Stimulated activated CD4-positive, alpha-beta T cell treated with anti-CD3 and anti-CD28 coated beads, Interleukin-1b, Interleukin-23, amount 100 ng/mL, for 24 hours (primary cell): ENCODE measurements around the gene SDK1.

Experiments
- DNase-seq, 4 experiments: peaks; one replicate each; pipeline ENCODE4 v3.0.0-alpha.2; 2020; ENCODE audit warnings: low read depth in 4 of 4, low spot score in 1 of 4

SDK1 gene

DNA sequence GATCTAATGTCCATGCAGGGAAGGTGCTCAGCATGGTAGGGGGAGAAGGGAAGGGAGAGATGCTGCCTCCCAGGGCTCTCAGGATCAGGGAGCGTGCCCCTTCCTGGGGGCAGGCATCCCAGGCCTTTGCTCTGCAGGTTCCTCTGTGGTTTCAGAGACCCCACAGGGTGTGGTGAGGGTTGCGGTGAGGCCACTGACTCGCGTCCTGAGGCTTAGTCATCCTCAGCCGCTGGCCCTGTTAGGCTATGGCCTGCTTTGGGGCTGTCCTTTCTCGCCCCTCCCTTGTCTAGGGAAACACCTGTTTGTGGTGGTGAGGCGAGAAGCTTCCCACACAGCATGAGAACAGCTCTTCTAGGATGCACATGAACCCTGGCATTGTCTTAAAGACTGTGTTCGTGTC, 822.8 kb downstream of the SDK1 start:
- DNase-seq, result no peak

DNA sequence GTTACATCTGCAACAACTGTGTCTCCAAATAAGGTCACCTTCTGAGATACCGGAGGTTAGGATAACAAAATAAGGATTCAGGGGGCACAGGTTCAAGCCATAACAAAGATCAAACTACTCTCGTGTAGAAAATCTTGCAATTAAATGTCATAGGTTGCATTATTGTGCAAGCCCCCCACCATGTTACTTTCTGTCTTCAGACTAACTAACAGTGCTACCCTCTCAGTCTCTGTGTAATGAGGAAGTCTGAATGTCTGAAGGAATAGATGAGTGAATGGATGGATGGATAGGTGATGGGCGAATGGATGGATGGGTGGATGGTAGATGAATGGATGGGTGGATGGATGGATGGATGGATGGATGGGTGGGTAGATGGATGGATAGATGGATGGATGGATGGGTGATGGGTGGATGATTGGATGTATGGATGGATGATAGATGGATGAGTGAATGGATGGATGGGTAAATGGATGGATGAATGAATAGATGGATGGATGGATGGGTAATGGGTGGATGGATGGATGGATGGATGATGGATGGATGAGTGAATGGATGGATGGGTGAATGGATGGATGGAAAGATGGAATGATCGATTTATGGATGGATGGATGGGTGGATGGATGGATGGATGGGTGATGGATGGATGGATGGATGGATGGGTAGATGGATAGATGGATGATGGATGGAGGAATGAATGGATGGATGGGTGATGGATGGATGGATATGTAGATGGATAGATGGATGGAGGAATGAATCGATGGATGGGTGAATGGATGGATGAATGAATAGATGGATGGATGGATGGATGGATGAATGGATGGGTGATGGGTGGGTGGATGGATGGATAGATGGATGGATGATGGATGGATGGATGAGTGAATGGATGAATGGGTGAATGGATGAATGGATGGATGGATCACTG, 823.8 kb downstream of the SDK1 start:
- DNase-seq, result no peak

DNA sequence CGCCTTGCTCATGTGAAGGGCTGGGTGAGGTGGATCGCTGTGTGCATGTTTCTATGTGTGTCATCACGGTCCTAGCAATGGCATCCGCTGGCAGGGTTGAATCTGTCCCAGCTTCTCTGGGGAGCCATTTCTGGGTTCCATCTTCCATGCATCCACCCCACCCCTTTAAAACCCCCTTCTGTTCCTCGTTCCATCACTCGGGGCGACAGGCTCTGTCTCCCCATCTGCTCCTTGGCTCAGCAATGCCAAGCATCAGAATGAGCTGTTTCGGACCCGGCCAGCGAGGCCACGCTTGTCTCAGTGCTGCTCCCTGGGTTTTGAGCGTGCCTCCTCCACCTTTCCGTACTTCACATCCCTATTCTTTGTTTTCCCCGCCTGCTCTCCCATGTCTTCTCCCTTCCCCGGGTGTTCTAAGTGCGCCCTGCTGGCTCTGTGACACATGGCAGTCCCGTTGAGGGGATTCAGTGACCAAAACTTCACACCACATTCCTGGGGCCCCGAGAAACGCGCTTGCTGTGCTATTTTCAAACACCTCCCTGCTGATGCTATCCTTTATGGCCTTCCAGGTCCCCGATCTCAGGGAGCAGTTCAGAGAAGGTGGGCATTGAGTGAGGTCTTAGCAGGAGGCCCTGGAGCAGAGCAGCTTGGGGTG, 827.0 kb downstream of the SDK1 start:
- no peak for DNase-seq

DNA sequence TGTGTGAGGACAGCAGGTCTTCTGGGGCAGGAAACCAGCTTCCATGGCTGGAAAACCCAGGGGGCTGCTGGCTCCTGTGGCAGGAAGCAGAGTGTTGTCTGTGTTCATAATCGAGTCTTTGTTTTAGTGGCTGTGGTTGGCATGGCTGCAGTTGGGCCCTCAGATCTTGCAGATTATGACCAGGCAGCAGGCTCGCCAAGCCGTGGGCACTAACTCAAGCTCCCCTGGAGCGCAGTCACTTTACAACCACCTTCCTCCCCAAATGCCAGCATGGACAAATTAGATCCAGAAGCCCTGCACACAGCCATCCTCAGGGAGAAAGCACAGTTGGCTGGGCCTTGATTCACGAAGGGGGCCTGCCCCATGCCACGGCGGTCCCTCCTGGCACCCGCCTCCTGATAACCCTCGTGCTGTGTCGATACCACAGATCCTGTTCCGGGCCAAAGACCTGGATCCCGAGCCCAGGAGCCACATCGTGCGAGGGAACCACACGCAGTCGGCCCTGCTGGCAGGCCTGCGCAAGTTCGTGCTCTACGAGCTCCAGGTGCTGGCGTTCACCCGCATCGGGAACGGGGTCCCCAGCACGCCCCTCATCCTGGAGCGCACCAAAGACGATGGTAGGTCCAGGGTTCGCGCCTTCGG, 828.5 kb downstream of the SDK1 start:
- no peak for DNase-seq

DNA sequence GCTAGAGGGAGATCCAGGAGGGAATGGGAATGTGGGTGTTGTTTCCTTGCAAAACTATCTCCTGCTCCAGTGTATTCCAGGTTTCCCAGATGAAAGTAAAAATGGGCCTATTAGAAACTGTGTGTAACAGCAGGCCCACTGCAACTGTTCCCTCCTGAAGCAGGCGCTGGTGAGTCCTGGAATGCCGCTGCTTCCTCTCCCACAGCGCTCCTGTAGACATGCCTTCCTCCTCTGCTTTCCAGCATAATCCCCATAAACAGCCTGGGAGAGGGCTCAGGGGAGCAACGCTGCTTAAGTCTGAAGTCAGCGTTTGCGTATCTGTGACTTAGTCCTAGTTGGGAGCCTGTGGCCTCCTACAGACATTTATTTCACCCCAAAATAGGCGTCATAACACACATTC, 830.0 kb downstream of the SDK1 start:
- DNase-seq, result no peak

DNA sequence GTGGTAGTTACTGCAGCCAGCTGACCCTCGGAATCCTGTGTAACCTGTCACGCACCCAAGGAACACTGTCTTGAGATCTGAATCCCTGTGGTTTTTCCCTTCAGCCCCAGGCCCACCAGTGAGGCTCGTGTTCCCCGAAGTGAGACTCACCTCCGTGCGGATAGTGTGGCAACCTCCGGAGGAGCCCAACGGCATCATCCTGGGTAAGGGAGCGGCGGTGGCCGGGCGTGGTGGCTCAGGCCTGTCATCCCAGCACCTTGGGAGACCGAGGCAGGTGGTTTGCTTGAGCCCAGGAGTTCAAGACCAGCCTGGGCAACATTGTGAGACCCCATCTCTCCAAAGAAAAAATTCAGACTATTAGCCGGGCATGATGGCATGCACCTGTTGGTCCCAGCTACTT, 831.2 kb downstream of the SDK1 start:
- DNase-seq, result no peak

DNA sequence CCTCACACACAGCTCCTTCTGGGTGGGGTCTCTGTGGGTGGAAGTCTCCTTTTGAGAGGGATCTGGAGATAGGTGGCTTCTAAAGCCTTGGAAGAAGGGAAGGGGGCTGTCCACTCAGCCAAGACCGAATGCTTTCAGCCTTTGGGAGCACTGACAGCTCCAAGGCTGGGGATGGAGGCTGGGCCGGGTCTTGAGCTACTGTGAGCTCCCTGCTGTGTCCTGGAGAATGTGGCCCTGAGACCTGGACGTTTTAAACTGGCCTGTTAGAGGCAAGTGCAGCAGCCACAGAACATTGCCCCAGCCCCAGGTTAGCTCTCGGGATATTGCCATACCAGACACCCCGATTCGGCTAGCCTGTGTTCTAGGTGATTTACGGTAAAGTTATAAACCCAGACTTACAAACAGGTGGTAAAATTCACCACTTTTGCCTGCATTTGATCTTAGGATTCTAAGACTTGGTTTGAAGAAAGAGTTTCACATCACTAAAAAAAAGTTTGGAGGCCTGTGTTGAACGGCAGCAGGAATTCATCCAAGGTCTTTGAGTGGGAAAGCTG, 832.5 kb downstream of the SDK1 start:
- no peak for DNase-seq

DNA sequence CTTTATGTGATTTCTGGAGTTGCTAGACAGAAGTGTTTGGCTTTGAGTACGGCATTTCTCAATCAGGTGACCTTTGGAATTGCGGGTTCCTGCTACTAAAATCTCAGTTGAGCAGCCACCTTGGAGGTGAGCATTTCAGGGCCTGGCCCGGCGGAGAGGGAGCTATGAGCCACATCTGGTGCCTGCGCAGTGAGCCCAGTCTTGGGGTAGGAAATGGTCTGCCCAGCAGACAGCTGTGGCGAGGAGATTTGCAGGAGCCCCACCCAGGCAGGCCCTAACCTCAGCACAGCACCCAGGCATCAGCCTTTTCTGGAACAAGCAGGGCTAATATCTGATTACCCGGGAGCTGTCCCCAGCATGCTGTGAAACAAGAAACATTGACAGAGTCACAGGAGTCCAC, 833.2 kb downstream of the SDK1 start:
- DNase-seq, result no peak

DNA sequence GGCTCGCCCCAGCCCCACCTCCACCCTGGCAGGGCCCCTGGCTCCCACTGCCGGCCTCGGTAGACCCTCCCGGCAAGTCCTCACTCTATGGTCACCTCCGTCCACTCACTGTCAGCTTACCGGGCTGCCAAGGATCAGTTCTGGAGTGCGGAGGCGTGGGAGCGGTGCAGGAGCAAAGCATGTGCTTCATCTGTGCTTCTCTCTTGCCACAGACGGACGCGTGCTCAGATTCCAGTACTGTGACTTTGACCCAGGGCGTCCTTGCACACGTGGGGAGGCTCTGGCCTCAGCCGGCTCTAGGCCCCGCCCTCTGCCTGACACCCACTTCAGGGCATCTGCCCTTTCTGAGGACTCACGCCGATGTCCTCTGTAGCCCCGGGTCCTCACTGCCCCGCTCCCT, 833.6 kb downstream of the SDK1 start:
- no peak for DNase-seq

DNA sequence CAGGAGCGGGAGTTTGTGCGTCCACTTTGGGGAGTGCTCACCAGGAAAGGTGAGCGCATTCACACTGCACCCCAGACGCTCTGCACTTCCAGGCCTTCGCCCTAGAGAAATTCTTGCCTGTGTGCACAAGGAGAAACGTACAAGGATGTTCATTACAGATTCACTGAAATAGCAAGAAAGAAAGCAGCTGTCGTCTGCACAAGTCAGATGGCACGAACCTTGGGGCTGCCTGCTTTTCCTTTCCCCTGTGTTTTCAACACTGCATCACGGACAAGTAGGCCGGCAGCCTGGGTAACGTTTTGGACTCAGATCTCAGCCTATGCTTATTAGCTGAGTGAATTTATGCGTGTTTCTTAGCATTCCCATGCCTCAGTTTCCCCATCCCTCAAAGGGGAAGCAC, 834.2 kb downstream of the SDK1 start:
- no peak for DNase-seq

DNA sequence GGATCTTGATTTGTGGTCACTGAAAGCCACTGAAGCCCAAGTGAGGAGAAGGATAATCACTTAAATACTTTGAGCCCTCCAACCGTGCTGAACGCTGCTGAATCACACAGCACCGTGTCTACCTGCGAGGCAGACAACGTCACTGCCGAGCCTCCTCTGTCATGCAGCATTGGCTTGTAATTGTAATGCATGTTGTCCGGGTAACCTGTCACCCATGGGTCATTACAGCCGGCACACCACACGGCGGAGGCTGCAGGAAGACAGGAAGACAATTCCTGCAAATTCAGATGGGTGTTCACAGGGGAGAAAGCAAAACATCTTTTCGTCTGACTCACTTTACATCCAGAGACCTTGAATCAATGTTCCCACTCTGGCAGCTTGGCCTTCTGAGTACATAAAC, 835.0 kb downstream of the SDK1 start:
- DNase-seq, result no peak

DNA sequence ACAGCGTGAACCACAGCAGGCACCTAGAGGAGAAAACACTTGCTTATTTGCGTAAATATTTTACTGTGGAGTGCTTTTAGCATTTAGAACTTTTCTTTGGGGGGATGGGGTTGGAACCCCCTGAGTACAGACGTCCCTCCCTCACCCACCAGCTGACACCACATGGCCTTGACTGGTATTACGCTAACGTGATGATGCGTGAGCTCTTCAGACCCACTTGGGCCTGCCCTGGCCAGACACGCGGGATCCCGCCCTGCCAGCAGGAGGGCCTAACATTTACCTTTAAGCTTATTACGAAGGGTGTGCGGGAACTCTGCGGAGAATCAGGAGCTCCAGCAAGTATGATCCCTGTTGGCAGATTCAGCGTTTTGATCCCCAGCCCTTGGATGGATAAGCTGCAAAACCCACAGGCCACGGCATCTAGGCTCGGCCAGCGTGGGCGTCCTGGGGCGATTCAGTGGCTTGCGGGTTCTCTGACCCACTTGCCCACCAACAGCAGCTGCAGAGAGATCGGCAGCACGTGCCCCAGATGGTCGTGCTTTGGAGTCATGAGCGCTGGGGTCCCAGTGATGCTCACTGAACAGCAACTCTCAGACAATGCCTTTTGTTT, 835.6 kb downstream of the SDK1 start:
- no peak for DNase-seq

DNA sequence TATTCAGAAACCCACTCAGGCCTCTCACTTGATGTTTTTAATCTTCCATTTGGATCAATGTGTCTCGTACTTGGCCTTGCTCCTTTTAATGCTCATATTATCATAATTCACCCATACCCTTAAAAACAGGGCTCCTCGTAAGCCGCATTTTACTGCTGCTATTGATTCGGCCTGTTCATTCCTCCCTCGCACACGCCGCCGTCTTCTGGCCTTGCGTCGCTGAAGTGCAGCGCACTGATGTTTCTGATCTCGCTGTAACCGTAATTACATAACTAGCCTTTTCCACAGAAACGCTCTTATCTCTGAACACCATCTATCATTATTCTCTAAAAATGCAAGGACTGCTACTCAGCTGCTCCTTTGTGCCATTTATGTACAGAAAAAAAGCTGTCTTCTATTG, 836.5 kb downstream of the SDK1 start:
- no peak for DNase-seq

DNA sequence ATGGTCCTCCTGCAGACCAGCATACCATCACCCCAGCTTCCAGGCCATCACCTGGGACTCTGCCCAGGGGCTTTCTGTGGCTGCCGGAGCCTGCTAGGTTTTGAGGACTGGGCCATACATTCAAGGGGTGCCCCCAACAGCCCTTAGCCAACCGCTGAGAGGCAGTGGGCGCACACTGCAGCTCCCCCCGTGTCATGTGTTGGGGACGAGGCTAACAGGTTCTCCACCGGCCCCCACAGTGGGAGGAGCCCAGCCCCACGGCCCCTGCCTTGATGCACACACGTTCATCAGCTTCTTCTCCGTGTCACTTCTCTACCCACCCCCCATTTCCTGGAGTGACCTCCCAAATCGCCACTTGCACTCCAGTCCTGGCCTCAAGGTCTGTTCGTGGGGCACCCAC, 837.8 kb downstream of the SDK1 start:
- DNase-seq, result no peak

DNA sequence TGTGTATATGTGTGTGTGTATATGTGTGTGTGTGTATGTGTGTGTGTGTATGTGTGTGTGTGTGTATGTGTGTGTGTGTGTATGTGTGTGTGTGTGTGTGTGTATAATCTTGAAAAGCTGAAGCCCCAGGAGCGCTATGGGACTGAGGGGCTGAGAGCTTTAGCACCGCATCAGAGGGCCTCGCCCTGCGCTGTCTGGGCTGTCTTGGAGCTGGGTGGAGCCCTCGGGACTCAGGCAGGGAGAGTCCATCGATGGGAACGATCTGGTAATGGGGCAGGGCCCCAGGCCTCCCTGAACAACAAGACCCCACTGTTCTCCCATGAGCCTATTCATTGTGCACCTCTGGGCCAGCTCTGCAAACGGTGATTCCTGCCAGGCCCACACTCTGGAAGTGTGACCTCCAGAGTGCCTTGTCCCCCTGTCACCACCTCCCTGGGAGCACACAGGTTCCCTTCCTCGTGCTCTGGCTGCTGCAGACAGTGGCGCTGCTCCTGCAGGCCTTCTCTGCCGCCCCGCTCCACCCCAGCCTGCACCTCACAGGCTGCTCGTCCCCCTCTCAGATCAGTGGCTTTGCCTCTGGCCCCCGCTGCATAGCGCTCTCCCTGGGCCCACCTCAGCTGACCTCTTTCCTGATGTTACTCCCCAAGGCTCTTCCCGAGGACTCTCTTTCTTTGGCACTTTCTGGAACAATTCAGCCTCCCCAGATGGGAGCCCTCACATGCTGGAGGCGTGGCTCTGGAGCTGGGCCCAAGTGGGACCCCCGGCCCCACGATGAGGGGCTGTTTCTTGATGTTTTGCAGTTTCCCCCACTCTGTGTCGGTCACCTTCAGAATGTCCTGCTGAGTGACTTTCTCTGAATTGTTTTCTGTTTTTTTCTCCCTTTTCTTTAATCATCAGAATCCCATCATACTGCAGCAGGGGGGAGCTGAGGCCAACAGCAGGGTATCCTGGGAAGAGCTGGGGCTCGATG, 838.9 kb downstream of the SDK1 start:
- no peak for DNase-seq

DNA sequence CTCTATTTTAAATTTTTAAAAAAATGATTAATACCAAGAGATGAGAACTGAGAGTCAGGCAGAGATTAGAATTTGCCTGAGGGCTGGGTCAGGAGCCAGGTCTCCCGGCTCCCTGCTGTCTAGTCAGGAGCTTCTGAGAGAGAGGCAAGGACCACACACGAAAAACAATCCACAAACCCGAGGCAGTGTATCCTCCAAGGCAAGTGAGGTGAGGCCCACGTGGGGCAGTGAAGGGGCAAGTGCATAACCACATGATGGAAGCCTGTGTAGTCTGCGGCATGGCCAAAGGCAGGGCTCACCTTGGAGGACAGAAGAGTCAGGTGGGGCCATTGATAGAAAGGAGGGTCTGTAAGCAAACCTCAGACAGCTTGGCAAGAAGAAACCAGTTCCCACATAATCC, 839.9 kb downstream of the SDK1 start:
- no peak for DNase-seq

DNA sequence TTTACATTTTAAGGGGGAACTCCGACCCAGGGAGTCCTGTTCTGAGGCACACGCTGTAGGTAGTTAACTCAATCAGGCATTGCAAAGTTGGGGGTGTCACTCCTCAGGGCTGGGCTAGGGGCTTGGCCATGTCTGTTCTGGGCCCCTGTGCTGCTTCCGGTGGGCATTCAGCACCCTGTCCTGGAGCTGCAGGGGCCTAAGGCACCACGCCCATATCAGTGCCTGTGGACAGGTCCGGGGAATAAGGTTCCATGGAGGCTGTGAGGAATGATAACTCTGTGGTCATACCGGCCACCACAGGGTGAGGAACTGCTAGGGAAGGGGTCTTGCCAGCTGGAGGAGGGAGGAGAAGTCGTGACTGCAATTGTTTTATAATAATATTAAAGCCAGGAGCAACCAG, 842.0 kb downstream of the SDK1 start:
- DNase-seq, result no peak

DNA sequence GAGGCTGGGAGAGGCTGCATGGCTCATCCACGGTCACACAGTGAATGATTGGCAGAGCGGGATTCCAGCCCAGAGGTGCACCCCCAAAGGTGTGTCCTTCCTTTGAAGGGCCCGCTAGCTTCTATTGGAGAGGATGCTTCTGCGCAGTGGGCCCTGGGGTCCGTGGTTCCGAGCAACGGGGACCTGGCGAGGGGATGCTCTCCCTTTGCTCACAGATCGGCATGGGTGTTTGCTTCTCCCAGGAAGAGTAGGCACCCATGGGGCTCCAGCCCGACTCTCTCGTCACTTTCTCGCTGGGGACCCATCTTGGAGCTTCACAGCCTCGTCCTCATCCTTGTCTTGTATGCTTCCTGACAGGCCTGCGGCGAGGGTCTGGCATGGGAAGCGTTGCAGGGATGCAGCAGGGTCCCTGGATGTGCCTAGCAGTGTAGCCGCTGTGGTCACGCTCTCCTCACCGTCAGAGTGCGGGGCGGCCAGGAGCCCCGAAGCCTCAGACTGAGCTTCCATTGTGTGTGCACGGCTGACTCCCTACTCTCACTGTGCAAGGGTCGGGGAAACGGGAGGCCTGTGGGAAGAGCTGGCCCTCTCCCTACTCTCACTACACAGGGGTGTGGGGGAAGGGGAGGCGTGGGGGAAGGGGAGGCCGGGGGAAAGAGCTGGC, 842.6 kb downstream of the SDK1 start:
- no peak for DNase-seq

DNA sequence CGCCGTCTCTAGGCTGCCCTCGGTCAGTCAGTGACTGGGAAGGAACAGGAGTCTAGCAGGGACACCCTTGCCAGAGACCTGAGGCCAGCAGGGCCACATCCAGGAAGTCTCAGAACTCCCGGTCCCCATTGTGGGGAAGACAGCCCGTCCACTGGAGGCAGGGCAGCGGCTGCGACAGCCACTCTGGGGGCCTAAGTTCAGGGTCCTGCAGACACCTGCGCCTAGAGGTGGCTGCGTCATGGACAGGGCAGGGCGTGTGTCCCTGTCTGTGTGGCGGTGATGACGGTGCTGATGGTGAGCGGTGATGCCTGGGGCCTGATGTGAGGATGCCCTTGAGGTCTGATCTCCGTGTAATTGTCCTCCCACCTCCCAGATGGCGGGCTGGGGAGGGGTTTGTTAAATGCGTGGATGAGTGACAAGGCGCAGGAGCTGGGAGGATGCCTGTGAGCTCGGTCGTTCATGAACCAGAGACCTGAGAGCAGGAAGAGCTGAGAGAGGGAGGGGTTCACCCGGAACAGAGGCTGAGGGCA, 843.2 kb downstream of the SDK1 start:
- DNase-seq, result no peak
